Heart left ventricle (tissue), 16 donors: ENCODE results near the gene SMAD3. TPM values are rescaled to one million over a fixed set of nuclear protein-coding genes. Genes with fewer than 3 reads are reported as not detected.

Experiments used
- ATAC-seq, 4 donors: fragments of 200-7000 bp; cut with Tn5 transposase; one replicate each; pipeline ENCODE4 v1.9.1; 2020 to 2022; ENCODE audit warnings: moderate library complexity in 4 of 4, mild to moderate bottlenecking in 3 of 4, moderate number of reproducible peaks in 1 of 4
- DNase-seq, 5 donors: peaks; one replicate each; pipeline ENCODE4 v3.0.0-alpha.2; 2020
- H3K27ac ChIP-seq, 12 donors: fragments of 200-600 bp; sonication (generic) in 4 of 12; one replicate each; pipeline versions ENCODE4 v1.5.0 to v1.8.0; 2016 to 2022; ENCODE audit warnings: mild to moderate bottlenecking in 2 of 12
- H3K27me3 ChIP-seq, 9 donors: fragments of 200-600 bp; sonication (generic) in 2 of 9; one replicate each; pipeline versions ENCODE4 v1.5.1 to v1.8.0; 2016 to 2022; ENCODE audit warnings: mild to moderate bottlenecking in 3 of 9
- H3K36me3 ChIP-seq, 9 donors: fragments of 200-600 bp; sonication (generic) in 2 of 9; one replicate each; pipeline versions ENCODE4 v1.5.0 to v1.8.0; 2018 to 2022; ENCODE audit warnings: mild to moderate bottlenecking in 2 of 9
- H3K4me1 ChIP-seq, 12 donors: fragments of 200-600 bp; sonication (generic) in 4 of 12; one replicate each; pipeline versions ENCODE4 v1.5.0 to v1.8.0; 2016 to 2022; ENCODE audit warnings: mild to moderate bottlenecking in 3 of 12
- H3K4me3 ChIP-seq, 12 donors: fragments of 200-600 bp; sonication (generic) in 4 of 12; one replicate each; pipeline versions ENCODE4 v1.5.0 to v1.8.0; 2017 to 2022; ENCODE audit warnings: mild to moderate bottlenecking in 9 of 12, moderate library complexity in 4 of 12
- H3K9me3 ChIP-seq, 12 donors: fragments of 200-600 bp; sonication (generic) in 4 of 12; one replicate each; pipeline versions ENCODE4 v1.5.0 to v1.8.0; 2016 to 2022; ENCODE audit warnings: mild to moderate bottlenecking in 1 of 12
- CTCF ChIP-seq, 12 donors: fragments of 200-600 bp; sonication (generic) in 4 of 12; IDR thresholded peaks; one replicate each; pipeline versions ENCODE4 v1.5.0 to v1.8.0; 2018 to 2022; ENCODE audit warnings: antibody characterized with exemption in 12 of 12, mild to moderate bottlenecking in 5 of 12
- POLR2A ChIP-seq, 2 donors: fragments of 450-650 bp; IDR thresholded peaks; one replicate each; pipeline ENCODE4 v1.6.1; 2017; ENCODE audit warnings: antibody characterized with exemption in 2 of 2, mild to moderate bottlenecking in 2 of 2, moderate library complexity in 2 of 2
- WGBS, 4 donors: extraction: QIAGEN DNeasy Blood & Tissue Kit in 2 of 4; methylation state at CpG; one replicate each; pipeline versions ENCODE4 v1.1.5 to v1.1.7; 2013 to 2018; 5-methylcytosine and 5-hydroxymethylcytosine counted together
- intact Hi-C, 10 donors: fragments of 100-400 bp; cut with DNase I; formaldehyde crosslinking; loops; one replicate each; pipeline versions ENCODE4 v1.11.1 to v1.14.2; 2022
- polyA plus RNA-seq, 2 donors: library from polyadenylated mRNA; stranded (reverse); fragments of 200-250 nt; gene quantifications; one replicate each; pipeline ENCODE4 v1.2.3, GENCODE V29; 2013
- total RNA-seq, 9 donors: library from RNA; depleted of rRNA in 2 of 9; stranded (reverse); fragments of >200 nt in 2 of 9; fragmentation: NEBNext Ultra II Directional in 3 of 9; extraction: Animal tissue kit (Norgen Biotek cat#: 25700) in 3 of 9; gene quantifications; one replicate each; pipeline versions ENCODE4 v1.1.0 to v1.2.4, GENCODE V29; 2016 to 2023
- donor health status: ischemic (EF 13 %, LVEDD 7.1; RV severe dilation, severe dysfunction).
- donor health status: healthy with polysubstance abuse.
- donor health status: DM: no; HTN: yes; CAD: no.
- donor health status: DM: no; HTN: no; CAD: no.
- donor health status: ischemic (EF 25% LVEDD 6.9; RV normal size, moderate dysfunction).
- donor health status: ischemic (EF 25% LVEDD 5.7; RV mildly dilated, moderate dysfunction).
- donor health status: healthy.
- donor health status: DM: yes; HTN: yes; CAD: no.
- donor health status: ischemic (EF 35%, LVEDD 5.7; RV mildly dilated, moderate dysfunction).
- donor health status: nonischemic (EF 11% LVEDD 7.7; RV severe dilation, severe dysfunction).
- donor health status: DM: yes; HTN: yes; CAD: no.
- donor health status: PGD.
- donor health status: ischemic (EF 29% LVEDD 5.4; RV normal size, mild dysfunction).
- donor health status: nonischemic (EF 23%, LVEDD 6.1; RV moderate dilation, normal function).

SMAD3 gene
- total and polyA plus RNA-seq, 11 donors = 5.6 to 34.3 (median 15.3) TPM

- intact Hi-C loops = no loop called here
- H3K9me3 ChIP-seq = no peaks in the 10 kb centered on the region
- H3K4me3 ChIP-seq = no peak overlapping the region
- H3K36me3 ChIP-seq = no peaks in the 10 kb centered on the region
- DNase-seq (no peak), ATAC-seq (no peak)
- peaks cover 5 to 99% (median 71%) of the 10 kb centered on the region in 12 donors for H3K4me1 ChIP-seq
- no peaks in the 10 kb centered on the region for H3K27me3 ChIP-seq
- TF ChIP-seq CTCF (IDR thresholded peaks at IDR 0.05) (no peak), POLR2A (IDR thresholded peaks at IDR 0.05) (no peak)
- 86 to 90% (median 88%) methylated on average over 9 of the region's 9 CpGs for WGBS, 4 donors
- H3K27ac ChIP-seq = peak overlapping the region in 1 of 12 donors; percentile 35
These were observed 74.9 kb downstream of the SMAD3 start for GRCh38 chr15:67140078-67140833.

GRCh38 chr15:67142092-67142766, 76.8 kb downstream of the SMAD3 start:
- DNase-seq = no peak
- WGBS, 4 donors = 65 to 70% (median 67%) methylated on average over 7 of the region's 7 CpGs
- Histone ChIP-seq H3K27me3 (no peaks in the 10 kb centered on the region), H3K4me1 (peaks cover 18 to 99% (median 83%) of the 10 kb centered on the region in 12 donors), H3K36me3 (no peaks in the 10 kb centered on the region), H3K9me3 (no peaks in the 10 kb centered on the region), H3K4me3 (no peak overlapping the region), H3K27ac (peak overlapping the region in 4 of 12 donors; percentile 17 to 65 (median 28))
- ATAC-seq = no peak
- intact Hi-C loops = no loop called here
- TF ChIP-seq CTCF (IDR thresholded peaks at IDR 0.05) = no peak
- no peak for TF ChIP-seq POLR2A (IDR thresholded peaks at IDR 0.05)

- H3K4me1 ChIP-seq = peaks cover 18 to 99% (median 83%) of the 10 kb centered on the region in 12 donors
- DNase-seq = peak in 1 of 5 donors; percentile 58
- no peaks in the 10 kb centered on the region for H3K9me3 ChIP-seq
- H3K36me3 ChIP-seq = no peaks in the 10 kb centered on the region
- peak in 2 of 4 donors; percentile 14 to 50 for ATAC-seq
- 39 to 60% (median 47%) methylated on average over 5 to 6 of the region's 6 CpGs for WGBS, 4 donors
- no peaks in the 10 kb centered on the region for H3K27me3 ChIP-seq
- H3K27ac ChIP-seq = peak overlapping the region in 4 of 12 donors; percentile 17 to 65 (median 28)
- TF ChIP-seq CTCF (IDR thresholded peaks at IDR 0.05) (no peak), POLR2A (IDR thresholded peaks at IDR 0.05) (no peak)
- no peak overlapping the region for H3K4me3 ChIP-seq
- intact Hi-C loops = no loop called here
These were observed 77.3 kb downstream of the SMAD3 start for GRCh38 chr15:67142767-67143100.

GRCh38 chr15:67143646-67144045, 78.2 kb downstream of the SMAD3 start:
- H3K9me3 ChIP-seq = no peaks in the 10 kb centered on the region
- no peaks in the 10 kb centered on the region for H3K27me3 ChIP-seq
- intact Hi-C loops = no loop called here
- no peak for ATAC-seq
- H3K27ac ChIP-seq = no peak overlapping the region
- no peaks in the 10 kb centered on the region for H3K36me3 ChIP-seq
- no peak overlapping the region for H3K4me3 ChIP-seq
- TF ChIP-seq POLR2A (IDR thresholded peaks at IDR 0.05) (no peak), CTCF (IDR thresholded peaks at IDR 0.05) (no peak)
- H3K4me1 ChIP-seq = peaks cover 18 to 99% (median 84%) of the 10 kb centered on the region in 12 donors
- WGBS, 4 donors = 97 to 98% (median 98%) methylated on average over 6 of the region's 6 CpGs
- no peak for DNase-seq
